Bronchial epithelial cell (primary cell): ENCODE measurements around the gene CHST6. TPM values are rescaled to one million over a fixed set of nuclear protein-coding genes. Genes with fewer than 3 reads are reported as not detected.
A peak's percentile ranks its signal among the peaks of the same experiment; 100 is the strongest.

Experiments used
- DNase-seq: peaks from one replicate; pipeline ENCODE4 v3.0.0-alpha.2; 2010; ENCODE audit warnings: low read depth
- FAIRE-seq: peaks from 2 replicates; lab custom pipeline; 2011; peaks lifted over from hg19 to GRCh38; lab: Jason Lieb, UNC
- H3K27me3 ChIP-seq: 2 replicates; pipeline ENCODE4 v1.5.1; 2011; ENCODE audit warnings: low read length; ENCODE audit not compliant: control insufficient read depth, insufficient read depth
- H3K36me3 ChIP-seq: 2 replicates; pipeline ENCODE4 v1.5.1; 2011; ENCODE audit warnings: low read length; ENCODE audit not compliant: control insufficient read depth, insufficient read depth
- H3K4me3 ChIP-seq: 2 replicates; pipeline ENCODE4 v1.5.1; 2011; ENCODE audit warnings: mild to moderate bottlenecking, low read depth, low read length, control low read depth
- CTCF ChIP-seq: IDR thresholded peaks from 2 replicates; pipeline ENCODE4 v1.5.1; 2011; ENCODE audit warnings: mild to moderate bottlenecking, moderate library complexity, low read length, control low read depth, inconsistent platforms; ENCODE audit not compliant: insufficient read depth, severe bottlenecking
- total RNA-seq: library from RNA; depleted of rRNA; stranded (reverse); fragments of >200 nt; gene quantifications from 2 replicates; pipeline ENCODE4 v1.2.1, GENCODE V29; 2014

The CHST6 gene
- total RNA-seq, 1 donor from 2014 or later = 1.3 TPM

- Histone ChIP-seq H3K27me3 (no peaks in the 10 kb centered on the region), H3K4me3 (no peak overlapping the region), H3K36me3 (no peaks in the 10 kb centered on the region)
- no peak for TF ChIP-seq CTCF
- FAIRE-seq = no peak
- DNase-seq = peak; percentile 21
Observed at GRCh38 chr16:75476817-75477216, 18.4 kb downstream of the CHST6 start.

- no peak overlapping the region for H3K4me3 ChIP-seq
- no peak for TF ChIP-seq CTCF
- no peaks in the 10 kb centered on the region for H3K27me3 ChIP-seq
- FAIRE-seq (no peak), DNase-seq (no peak)
- no peaks in the 10 kb centered on the region for H3K36me3 ChIP-seq
Observed at GRCh38 chr16:75475420-75475847, 19.8 kb downstream of the CHST6 start.

GRCh38 chr16:75472908-75473877, 22.0 kb downstream of the CHST6 start:
- FAIRE-seq (no peak), DNase-seq (no peak)
- H3K27me3 ChIP-seq = no peaks in the 10 kb centered on the region
- no peak overlapping the region for H3K4me3 ChIP-seq
- H3K36me3 ChIP-seq = no peaks in the 10 kb centered on the region
- no peak for TF ChIP-seq CTCF

DNA sequence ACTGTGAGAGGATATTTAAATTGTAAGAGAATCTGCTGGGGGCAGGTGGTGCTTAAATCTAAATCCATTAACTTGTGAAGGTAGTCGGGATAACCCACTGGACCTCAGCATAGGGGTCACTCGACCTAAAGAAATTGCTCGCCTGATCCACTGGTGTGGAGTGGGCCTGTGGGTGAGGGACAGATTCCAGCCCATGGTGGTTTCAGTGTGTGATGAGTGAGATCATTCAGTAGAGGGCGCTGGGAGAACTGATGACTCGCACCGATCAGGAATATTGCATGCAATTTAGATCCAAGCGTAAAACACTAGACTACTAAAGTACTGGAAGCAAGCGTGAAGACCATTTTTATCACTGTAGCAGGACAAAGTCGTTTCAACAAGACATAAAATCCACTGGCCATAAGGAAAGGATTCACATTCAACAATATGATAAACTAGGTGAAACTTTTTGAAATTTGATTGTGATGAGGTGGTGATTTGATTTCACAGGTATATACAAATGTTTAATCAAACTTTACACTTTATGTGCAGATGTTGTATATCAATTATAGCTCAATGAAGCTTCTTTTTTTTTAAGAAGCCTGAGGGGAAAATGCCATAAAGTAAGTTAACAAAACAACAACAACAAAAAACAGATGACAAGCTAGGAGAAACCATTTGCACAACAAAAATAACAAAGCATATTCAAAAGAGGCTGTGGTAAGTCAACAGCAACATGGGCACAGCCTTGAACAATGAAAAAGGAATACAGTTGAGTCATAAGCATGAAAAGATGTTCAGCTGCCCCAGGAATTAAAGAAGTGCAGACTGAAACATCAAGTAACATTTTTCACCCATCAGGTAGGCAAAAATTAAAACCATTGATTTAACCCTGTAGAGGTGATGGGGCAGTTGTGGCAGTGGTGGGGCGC, 23.3 kb downstream of the CHST6 start:
- FAIRE-seq (no peak), DNase-seq (peak; percentile 59)
- no peak overlapping the region for H3K4me3 ChIP-seq
- H3K36me3 ChIP-seq = no peaks in the 10 kb centered on the region
- H3K27me3 ChIP-seq = no peaks in the 10 kb centered on the region
- peak; percentile 79 for TF ChIP-seq CTCF

- no peak overlapping the region for H3K4me3 ChIP-seq
- no peaks in the 10 kb centered on the region for H3K36me3 ChIP-seq
- DNase-seq (no peak), FAIRE-seq (no peak)
- no peaks in the 10 kb centered on the region for H3K27me3 ChIP-seq
- TF ChIP-seq CTCF = no peak
Observed at GRCh38 chr16:75466760-75467159, 28.5 kb downstream of the CHST6 start.
